GM19455 (cell line): ENCODE data around the gene ZFP1.
"Not testable (repeated sequence)": the region's sequence is repeated elsewhere in the genome, so short reads cannot be mapped to it uniquely, and the experiment has no call there.

Source experiments
- ATAC-seq: cut with Tn5 transposase; IDR thresholded peaks from one replicate; pipeline ENCODE4 v1.9.1; 2021; ENCODE audit not compliant: unreplicated experiment

Gene ZFP1

GRCh38 chr16:75112734-75113491 lies 35.4 kb upstream of the ZFP1 start:
- no peak for ATAC-seq

DNA sequence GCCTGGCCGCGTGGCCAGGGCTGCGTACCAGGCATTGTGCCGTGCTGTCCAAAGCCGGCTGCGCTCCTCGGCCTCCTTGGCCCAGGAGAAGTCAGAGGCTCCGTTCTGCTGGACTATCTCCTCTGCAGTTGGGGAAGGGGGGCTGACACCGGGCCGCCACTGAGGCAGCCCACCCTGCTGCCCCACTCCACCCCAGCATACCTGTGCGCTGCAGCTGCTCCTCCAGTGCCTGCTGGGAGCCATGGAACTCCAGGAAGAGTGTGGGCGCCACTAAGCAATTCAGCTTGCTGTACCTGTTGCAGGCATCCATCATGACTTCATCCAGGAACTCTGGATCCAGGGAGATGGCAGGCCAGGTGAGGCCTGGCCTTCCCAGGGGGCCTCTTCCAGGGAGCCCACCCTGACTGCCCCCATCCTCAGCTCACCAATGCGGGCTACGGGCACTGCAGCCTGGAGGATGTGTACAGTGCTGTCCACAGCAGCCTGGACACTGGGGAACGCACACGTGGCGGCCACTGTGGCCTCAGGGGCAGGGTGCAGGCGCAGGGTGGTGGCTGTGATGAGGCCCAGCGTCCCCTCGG lies 34.7 kb upstream of the ZFP1 start:
- ATAC-seq, result no peak

DNA sequence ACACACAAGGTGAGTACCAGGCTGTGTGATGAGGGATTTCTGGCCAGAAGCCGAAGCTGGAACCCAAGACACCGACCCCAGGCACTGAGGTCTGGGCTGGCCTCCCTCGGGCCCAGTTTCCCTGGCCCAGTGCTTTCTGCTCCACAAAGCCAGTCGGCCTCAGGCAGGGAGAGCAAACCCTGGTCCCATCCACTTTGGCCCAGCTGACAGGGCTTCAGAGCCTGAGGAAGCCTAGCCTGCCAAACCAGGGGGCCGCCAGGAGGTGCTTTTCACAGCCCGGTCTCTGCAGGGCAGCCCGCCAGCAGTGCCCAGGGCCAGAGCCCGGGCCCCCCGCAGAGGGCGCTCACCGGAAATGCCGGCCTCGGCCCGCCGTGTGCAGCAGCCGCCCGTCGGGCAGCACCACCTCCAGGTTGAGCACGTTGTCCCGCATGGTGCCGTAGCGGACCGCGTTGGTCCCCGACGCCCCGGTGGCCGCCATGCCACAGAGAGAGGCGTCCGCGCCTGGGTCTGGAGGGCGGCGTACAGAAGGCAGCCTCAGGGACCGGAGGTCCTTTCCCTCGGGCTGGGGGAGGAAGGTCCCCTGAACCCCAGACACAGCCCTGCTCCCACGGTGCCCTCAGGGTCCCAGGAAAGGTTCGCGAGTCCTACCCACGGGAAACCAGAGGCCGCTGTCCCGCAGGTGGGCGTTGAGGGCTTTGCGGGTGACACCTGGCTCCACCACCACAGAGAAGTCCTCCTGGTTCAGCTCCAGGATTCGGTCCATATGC lies 34.0 kb upstream of the ZFP1 start:
- ATAC-seq, result no peak

- ATAC-seq, result no peak
Observed at GRCh38 chr16:75114946-75115825, 33.1 kb upstream of the ZFP1 start.

GRCh38 chr16:75116081-75116910 lies 32.0 kb upstream of the ZFP1 start, which contains the start of gene LDHD:
TSS of gene LDHD (minus strand) at chr16:75116780. CDS start at chr16:75116720, 60 bp downstream.
- ATAC-seq, result no peak

DNA sequence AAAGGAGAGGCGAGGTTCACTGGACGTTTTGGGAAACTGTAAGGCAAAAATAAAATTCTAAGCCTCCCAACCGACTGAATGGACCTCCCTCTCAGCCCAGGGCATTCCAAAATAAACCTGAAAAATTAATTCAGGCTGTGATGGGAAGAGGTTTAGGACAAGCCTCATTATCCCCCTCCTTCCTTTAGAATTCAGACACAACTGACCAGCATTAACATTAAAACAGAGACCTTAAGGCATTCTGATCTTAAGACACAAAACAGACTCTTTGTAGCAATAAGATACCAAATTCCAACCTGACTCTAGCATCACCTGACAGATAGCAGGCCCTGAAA lies 31.4 kb upstream of the ZFP1 start:
- no peak for ATAC-seq

- ATAC-seq, result no peak
Observed at GRCh38 chr16:75118943-75119539, 29.3 kb upstream of the ZFP1 start.

DNA sequence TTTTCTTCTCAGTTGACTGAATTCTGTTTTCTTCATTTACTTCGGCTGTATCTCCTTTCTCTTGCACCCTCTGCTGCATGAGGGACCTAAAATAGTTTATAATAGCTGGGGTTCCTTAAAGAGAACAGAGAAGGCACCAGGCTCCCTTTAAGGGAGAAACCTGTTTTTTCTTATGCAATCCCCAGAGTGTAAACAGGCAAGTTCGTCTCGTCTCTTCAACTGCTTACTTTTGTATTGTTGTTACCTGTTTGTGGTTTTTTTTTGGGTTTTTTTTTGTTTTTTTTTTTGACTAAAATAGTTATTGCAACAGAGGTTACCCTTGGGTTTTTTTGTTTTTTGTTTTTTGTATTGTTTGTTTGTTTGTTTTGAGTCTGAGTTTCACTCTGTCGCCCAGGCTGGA lies 28.1 kb upstream of the ZFP1 start:
- no peak for ATAC-seq

DNA sequence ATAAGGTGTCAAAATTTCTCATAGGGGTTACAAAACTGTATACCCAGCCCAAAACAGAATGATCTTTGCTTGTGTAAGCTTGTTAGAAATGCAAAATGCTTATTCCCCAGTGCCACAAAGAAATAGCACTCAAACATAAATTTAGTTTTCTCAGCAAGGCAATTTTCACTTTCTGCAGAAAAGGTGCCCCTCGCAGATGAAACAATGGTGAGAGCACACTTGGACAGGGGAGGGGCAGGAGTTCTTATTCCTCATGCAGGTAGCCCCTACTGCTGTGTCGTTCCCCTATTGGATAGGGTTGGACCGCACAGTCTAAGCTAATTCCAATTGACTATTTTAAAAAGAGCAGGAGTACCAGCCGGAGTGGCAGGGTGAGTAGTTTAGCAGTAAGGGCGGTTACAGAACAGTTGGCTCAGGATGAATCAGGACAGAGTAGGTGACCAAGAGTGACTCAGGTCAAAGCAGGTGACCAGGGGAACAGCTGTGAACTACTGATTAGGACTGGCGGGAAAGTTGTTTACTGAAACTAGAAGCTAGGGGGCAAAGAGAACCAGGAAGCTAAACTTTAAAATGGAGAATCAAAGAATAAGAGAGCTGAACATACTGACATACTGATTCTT lies 26.3 kb upstream of the ZFP1 start:
- no peak for ATAC-seq

- no peak for ATAC-seq
Observed at GRCh38 chr16:75122609-75123008, 25.7 kb upstream of the ZFP1 start.

DNA sequence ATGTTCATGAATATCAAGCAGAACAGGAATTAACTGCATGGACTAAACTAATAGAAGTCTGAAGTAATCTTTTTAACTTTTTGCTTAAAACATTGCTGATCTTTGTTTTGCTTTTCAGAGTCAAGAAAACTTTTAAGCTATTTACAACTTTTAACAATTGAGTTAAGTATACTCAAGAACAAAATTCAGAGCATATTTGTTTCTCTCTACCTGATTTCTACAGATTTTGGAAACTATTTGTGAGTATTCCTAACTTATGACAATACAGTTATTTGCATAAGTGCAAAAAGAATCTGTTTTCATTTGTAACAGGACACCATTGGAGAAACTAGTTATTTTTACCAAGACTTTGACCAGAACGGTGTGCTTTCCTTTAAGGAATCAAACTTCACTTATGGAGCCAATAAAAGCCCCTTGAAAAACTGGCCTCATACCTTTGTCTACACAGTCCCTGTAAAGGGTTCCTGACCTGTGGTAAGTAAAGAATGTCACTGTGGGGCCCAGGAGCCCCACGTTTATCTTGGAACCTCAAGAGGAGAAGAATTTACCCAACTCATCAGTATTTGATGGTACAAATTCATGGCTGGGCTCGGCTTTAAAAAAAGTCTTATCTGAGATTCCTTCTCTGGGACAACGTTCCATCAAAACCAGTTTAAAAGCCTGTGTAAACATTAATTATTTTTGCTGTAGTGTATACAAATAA lies 20.5 kb upstream of the ZFP1 start:
- ATAC-seq, result no peak

DNA sequence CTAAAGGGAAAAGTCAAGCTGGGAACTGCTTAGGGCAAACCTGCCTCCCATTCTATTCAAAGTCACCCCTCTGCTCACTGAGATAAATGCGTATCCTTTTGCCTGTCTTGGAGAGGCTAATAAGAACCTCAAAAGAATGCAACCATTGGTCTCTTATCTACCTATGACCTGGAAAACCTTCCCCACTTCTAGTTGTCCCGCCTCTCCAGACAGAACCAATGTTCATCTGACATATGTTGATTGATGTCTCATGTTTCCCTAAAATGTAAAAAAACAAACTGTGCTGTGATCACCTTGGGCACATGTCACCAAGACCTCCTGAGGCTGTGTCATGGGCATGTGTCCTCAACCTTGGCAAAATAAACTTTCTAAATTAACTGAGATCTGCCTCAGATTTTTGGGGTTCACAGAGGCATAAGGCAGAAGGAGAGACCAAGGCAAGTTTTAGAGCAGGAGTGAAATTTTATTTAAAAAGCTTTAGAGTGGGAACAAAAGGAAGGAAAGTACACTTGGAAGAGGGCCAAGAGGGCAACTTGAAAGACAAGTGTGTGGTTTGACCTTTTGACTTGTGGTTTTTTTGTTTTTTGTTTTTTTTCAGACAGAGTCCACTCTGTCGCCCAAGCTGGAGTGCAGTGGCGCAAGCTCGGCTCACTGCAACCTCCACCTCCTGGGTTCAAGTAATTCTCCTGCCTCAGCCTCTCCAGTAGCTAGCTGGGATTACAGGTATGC lies 18.7 kb upstream of the ZFP1 start:
- ATAC-seq, result not testable (repeated sequence)

- ATAC-seq, result no peak
Observed at GRCh38 chr16:75130150-75130771, 18.1 kb upstream of the ZFP1 start.

- ATAC-seq, result no peak
Observed at GRCh38 chr16:75131081-75131480, 17.2 kb upstream of the ZFP1 start.

DNA sequence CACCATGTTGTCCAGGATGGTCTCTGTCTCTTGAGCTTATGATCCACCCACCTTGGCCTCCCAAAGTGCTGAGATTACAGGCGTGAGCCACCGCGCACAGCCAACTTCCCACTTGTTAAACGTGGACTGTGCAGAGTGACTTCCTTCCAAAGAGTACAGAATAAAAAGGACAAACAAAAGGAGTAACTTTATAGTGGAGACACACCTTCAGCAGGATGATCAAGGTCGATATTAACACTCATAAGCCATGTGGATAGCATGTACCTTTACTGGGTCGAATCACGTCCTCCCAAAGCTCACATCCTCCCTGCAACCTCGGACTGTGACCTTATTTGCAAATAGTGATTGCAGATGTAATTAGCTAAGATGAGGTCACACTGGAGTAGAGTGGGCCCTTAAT lies 10.1 kb upstream of the ZFP1 start:
- no peak for ATAC-seq

DNA sequence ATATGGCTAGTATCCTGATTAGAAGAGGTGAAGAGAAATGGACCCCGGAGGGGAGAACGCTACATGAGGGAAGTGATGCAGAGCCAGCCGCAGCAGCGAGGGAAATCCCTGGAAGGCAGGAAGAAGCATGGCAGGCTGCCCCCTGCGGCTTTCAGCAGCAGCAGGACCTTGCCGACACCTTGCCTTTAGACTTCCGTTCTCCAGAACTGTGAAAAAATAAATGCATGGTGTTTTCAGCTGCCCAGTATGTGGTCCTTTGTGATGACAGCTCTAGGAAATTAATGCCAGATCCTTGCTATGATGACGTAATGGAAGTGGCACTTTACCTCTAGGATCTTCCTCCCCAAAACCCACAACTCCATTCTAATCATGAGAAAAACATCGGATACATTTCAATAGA lies 9.7 kb upstream of the ZFP1 start:
- no peak for ATAC-seq

DNA sequence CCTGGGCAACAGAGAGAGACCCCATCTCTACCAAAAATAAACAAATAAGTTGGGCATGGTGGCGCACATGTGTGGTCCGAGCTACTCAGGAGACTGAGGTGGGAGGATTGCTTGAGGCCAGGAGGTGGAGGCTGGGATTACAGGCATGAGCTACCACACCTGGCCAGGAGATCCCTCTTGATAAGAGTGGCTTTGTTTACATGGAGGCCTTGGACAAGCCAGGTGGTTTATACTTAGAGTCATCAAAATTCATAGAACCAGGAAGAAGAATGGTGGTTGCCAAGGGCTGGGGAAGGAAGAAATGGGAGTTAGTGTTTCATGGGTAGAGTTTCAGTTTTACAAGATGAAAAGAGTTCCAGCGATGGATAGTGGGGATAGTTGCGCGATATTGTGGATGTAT lies 8.8 kb upstream of the ZFP1 start:
- ATAC-seq, result no peak

- no peak for ATAC-seq
Observed at GRCh38 chr16:75143941-75144340, 4.4 kb upstream of the ZFP1 start.
